Esophagus squamous epithelium (tissue), 4 donors: ENCODE measurements around the gene VSNL1.

Experiments used
- POLR2A ChIP-seq, 4 donors: fragments of 450-650 bp; IDR thresholded peaks; one replicate each; pipeline ENCODE4 v1.6.1; 2017; ENCODE audit warnings: antibody characterized with exemption in 4 of 4, mild to moderate bottlenecking in 4 of 4, moderate library complexity in 3 of 4
- TF ChIP-seq, protein P1 (sequence below), 6 experiments: fragments of 450-650 bp in 4 of 6; fragments of 200-600 bp in 2 of 6; sonication (generic) in 2 of 6; IDR thresholded peaks; one replicate each; pipeline ENCODE4 v1.5.1; 2016 to 2019; ENCODE audit warnings: antibody characterized with exemption in 6 of 6, mild to moderate bottlenecking in 4 of 6, moderate library complexity in 4 of 6

DNA sequence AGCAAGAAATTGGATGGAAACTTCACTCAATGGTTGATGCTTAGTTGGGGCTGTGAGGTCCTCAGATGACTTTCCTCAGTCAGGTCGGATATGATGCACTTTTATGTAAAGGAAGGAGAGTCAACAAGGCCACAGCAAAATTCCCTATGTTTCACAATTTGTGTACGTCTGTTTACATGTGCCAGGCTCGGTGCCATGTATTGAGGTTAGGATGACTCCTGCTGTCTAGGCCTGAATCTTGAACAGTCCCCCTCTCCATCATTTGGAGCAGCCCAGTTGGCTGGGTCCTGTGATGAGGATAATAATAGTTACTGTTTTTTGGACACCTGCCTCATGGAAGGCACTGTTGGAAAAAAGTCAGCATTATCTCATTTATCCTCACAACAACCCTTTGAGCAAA is 43.1 kb downstream of the VSNL1 start:
- no peak for TF ChIP-seq POLR2A (IDR thresholded peaks at IDR 0.05)
- TF ChIP-seq, protein P1, sequence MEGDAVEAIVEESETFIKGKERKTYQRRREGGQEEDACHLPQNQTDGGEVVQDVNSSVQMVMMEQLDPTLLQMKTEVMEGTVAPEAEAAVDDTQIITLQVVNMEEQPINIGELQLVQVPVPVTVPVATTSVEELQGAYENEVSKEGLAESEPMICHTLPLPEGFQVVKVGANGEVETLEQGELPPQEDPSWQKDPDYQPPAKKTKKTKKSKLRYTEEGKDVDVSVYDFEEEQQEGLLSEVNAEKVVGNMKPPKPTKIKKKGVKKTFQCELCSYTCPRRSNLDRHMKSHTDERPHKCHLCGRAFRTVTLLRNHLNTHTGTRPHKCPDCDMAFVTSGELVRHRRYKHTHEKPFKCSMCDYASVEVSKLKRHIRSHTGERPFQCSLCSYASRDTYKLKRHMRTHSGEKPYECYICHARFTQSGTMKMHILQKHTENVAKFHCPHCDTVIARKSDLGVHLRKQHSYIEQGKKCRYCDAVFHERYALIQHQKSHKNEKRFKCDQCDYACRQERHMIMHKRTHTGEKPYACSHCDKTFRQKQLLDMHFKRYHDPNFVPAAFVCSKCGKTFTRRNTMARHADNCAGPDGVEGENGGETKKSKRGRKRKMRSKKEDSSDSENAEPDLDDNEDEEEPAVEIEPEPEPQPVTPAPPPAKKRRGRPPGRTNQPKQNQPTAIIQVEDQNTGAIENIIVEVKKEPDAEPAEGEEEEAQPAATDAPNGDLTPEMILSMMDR (IDR thresholded peaks at IDR 0.05), result no peak
